GM12878 (cell line): ENCODE data around the gene PMIS2.

Experiments
- ASH2L ChIP-seq: fragments of 300-600, 200-600 bp; sonication (generic); IDR thresholded peaks from 2 replicates; pipeline ENCODE4 v1.6.1; 2017; ENCODE audit warnings: low read depth, mild to moderate bottlenecking, borderline replicate concordance
- CREM ChIP-seq: IDR thresholded peaks from 2 replicates; pipeline ENCODE4 v1.6.1; 2014; ENCODE audit warnings: antibody characterized with exemption, low read depth
- CTCF ChIP-seq, 3 experiments: IDR thresholded peaks in 2 of 3; conservative IDR thresholded peaks in 1 of 3; 2 replicates each; pipeline ENCODE4 v1.5.1; 2011; ENCODE audit warnings: low read depth in 3 of 3, low read length in 3 of 3, mild to moderate bottlenecking in 3 of 3, control low read depth in 2 of 3, moderate library complexity in 2 of 3, inconsistent platforms in 1 of 3, mixed read lengths in 1 of 3; ENCODE audit not compliant: control insufficient read depth in 2 of 3, insufficient read depth in 1 of 3; ENCODE audit errors: extremely low read depth in 1 of 3
- EP300 ChIP-seq, 2 experiments: fragments of 150-350 bp in 1 of 2; IDR thresholded peaks; 2 replicates each; pipeline ENCODE4 v1.6.1; 2011 to 2012; ENCODE audit warnings: low read depth in 2 of 2, low read length in 2 of 2, borderline replicate concordance in 1 of 2, improper control_type of control experiment in 1 of 2, inconsistent platforms in 1 of 2; ENCODE audit not compliant: control insufficient read depth in 1 of 2
- HDGF ChIP-seq: fragments of 450-650 bp; IDR thresholded peaks from 2 replicates; pipeline ENCODE4 v1.6.1; 2016; ENCODE audit warnings: antibody characterized with exemption
- KDM1A ChIP-seq: fragments of 200-600 bp; sonication (generic); IDR thresholded peaks from 2 replicates; pipeline ENCODE4 v1.6.1; 2016; ENCODE audit warnings: borderline replicate concordance
- PAX5 ChIP-seq: IDR thresholded peaks from 2 replicates; pipeline ENCODE4 v1.6.1; 2011; ENCODE audit warnings: low read depth, low read length, borderline replicate concordance
- POLR2A ChIP-seq: IDR thresholded peaks from 2 replicates; pipeline ENCODE4 v1.6.1; 2011; ENCODE audit warnings: low read depth, mild to moderate bottlenecking, low read length
- SP1 ChIP-seq: IDR thresholded peaks from one replicate; pipeline ENCODE4 v1.6.1; 2011; ENCODE audit warnings: low read depth, low read length
- SPI1 ChIP-seq: IDR thresholded peaks from 2 replicates; pipeline ENCODE4 v1.6.1; 2011; ENCODE audit warnings: low read depth, mild to moderate bottlenecking, low read length, moderate library complexity, borderline replicate concordance; ENCODE audit not compliant: insufficient read depth
- TAF1 ChIP-seq: IDR thresholded peaks from 2 replicates; pipeline ENCODE4 v1.6.1; 2011; ENCODE audit warnings: mild to moderate bottlenecking, low read depth, low read length, borderline replicate concordance

- no peak for TF ChIP-seq PAX5
- no peak for TF ChIP-seq EP300 (IDR thresholded peaks at IDR 0.05; ENCODE audit: borderline replicate concordance in 1 of 2, control insufficient read depth in 1 of 2, low read depth in 2 of 2, low read length in 2 of 2)
- TF ChIP-seq POLR2A, result no peak
- no peak for TF ChIP-seq ASH2L
- TF ChIP-seq HDGF, result no peak
- no peak for TF ChIP-seq SPI1
- no peak for TF ChIP-seq CREM
- TF ChIP-seq KDM1A, result no peak
- no peak for TF ChIP-seq CTCF (IDR thresholded peaks at IDR 0.05 in 2 of 3, conservative IDR thresholded peaks at IDR 0.05 in 1 of 3; ENCODE audit: control insufficient read depth in 2 of 3, extremely low read depth in 1 of 3, insufficient read depth in 1 of 3, low read depth in 3 of 3, low read length in 3 of 3)
- TF ChIP-seq SP1, result no peak
- TF ChIP-seq TAF1, result no peak
Observed at GRCh38 chr19:35551091-35551810, 34.7 kb upstream of the PMIS2 start.
